A549 (cell line): ENCODE measurements around the gene ACTR3C. TPM values are rescaled to one million over a fixed set of nuclear protein-coding genes. Genes with fewer than 3 reads are reported as not detected.

Experiments
- ATAC-seq, 2 experiments: fragments of 200-7000 bp in 1 of 2; fragments of >200 bp in 1 of 2; cut with Nextera tagmentation in 1 of 2; cut with Tn5 transposase in 1 of 2; 3 replicates each; pipeline versions ENCODE4 v1.8.0 to v1.9.1; 2018 to 2020; ENCODE audit warnings: mild to moderate bottlenecking in 1 of 2, moderate library complexity in 1 of 2
- CTCF ChIA-PET: fragments of 300-600 bp; sonication (Branson Sonifier 250); formaldehyde crosslinking; extraction: SDS; loops from one replicate; lab custom pipeline; 2021; ENCODE audit warnings: antibody characterized with exemption, inconsistent platforms; lab: Yijun Ruan, JAX
- POLR2A ChIA-PET: fragments of 350-600 bp; formaldehyde crosslinking; extraction: SDS; loops from one replicate; lab custom pipeline; 2021; ENCODE audit warnings: antibody characterized with exemption, inconsistent platforms; lab: Yijun Ruan, JAX
- DNase-seq, 2 experiments: peaks; one replicate each; pipeline versions ENCODE4 v3.0.0 to v3.0.0-alpha.2; 2011 to 2016; ENCODE audit warnings: low read depth in 1 of 2, low spot score in 1 of 2
- FAIRE-seq: peaks from 2 replicates; lab custom pipeline; 2011; peaks lifted over from hg19 to GRCh38; lab: Jason Lieb, UNC
- H3K27ac ChIP-seq, 2 experiments: fragments of >200 bp; sonication (Bioruptor Twin); formaldehyde crosslinking; 3 replicates each; pipeline ENCODE4 v1.5.1; 2016 to 2017
- H3K4me1 ChIP-seq: fragments of >200 bp; sonication (Bioruptor Twin); formaldehyde crosslinking; 3 replicates; pipeline ENCODE4 v1.6.1; 2016
- H3K4me2 ChIP-seq: fragments of >200 bp; sonication (Bioruptor Twin); formaldehyde crosslinking; 3 replicates; pipeline ENCODE4 v1.6.1; 2016
- H3K4me3 ChIP-seq: fragments of >200 bp; sonication (Bioruptor Twin); formaldehyde crosslinking; 3 replicates; pipeline ENCODE4 v1.5.1; 2016
- H3K9me3 ChIP-seq: fragments of >200 bp; sonication (Bioruptor Twin); formaldehyde crosslinking; 3 replicates; pipeline ENCODE4 v1.6.1; 2016
- CBX8 ChIP-seq: fragments of 200-600 bp; sonication (generic); IDR thresholded peaks from 2 replicates; pipeline ENCODE4 v1.6.1; 2016
- CHD2 ChIP-seq: fragments of 150-350 bp; IDR thresholded peaks from 2 replicates; pipeline ENCODE4 v1.6.1; 2014; ENCODE audit warnings: low read length; ENCODE audit not compliant: partially characterized antibody
- EP300 ChIP-seq, 2 experiments: fragments of >200 bp; sonication (Bioruptor Twin); formaldehyde crosslinking; IDR thresholded peaks; 2 replicates in 1 of 2; 3 replicates in 1 of 2; pipeline ENCODE4 v1.6.1; 2016 to 2017
- ESRRA ChIP-seq: fragments of 150-350 bp; IDR thresholded peaks from 2 replicates; pipeline ENCODE4 v1.6.1; 2014; ENCODE audit warnings: mild to moderate bottlenecking, low read length, borderline replicate concordance
- HDAC2 ChIP-seq: fragments of 200-600 bp; sonication (generic); IDR thresholded peaks from 2 replicates; pipeline ENCODE4 v1.6.1; 2016
- HOXA7 ChIP-seq: fragments of 250-450 bp; sonication (Bioruptor Pico); IDR thresholded peaks from 2 replicates; pipeline ENCODE4 v1.5.0; 2020; ENCODE audit warnings: mild to moderate bottlenecking, moderate library complexity
- HOXB5 ChIP-seq: fragments of 250-450 bp; sonication (Bioruptor Pico); IDR thresholded peaks from 2 replicates; pipeline ENCODE4 v1.5.0; 2020; ENCODE audit warnings: mild to moderate bottlenecking, moderate library complexity
- KDM1A ChIP-seq: fragments of 200-600 bp; sonication (generic); IDR thresholded peaks from 2 replicates; pipeline ENCODE4 v1.6.1; 2016; ENCODE audit warnings: low read depth, mild to moderate bottlenecking
- MAFK ChIP-seq: fragments of 450-650 bp; IDR thresholded peaks from 2 replicates; pipeline ENCODE4 v1.6.1; 2014; ENCODE audit not compliant: partially characterized antibody
- NFE2L2 ChIP-seq: fragments of 150-350 bp; conservative IDR thresholded peaks from 2 replicates; pipeline ENCODE4 v1.6.1; 2014; ENCODE audit warnings: low read length
- NPAS2 ChIP-seq: fragments of 250-450 bp; sonication (Bioruptor Pico); IDR thresholded peaks from 2 replicates; pipeline ENCODE4 v1.8.0; 2022; ENCODE audit warnings: mild to moderate bottlenecking, moderate library complexity, borderline replicate concordance
- POLR2A ChIP-seq: IDR thresholded peaks from 2 replicates; pipeline ENCODE4 v1.6.1; 2012; ENCODE audit warnings: mild to moderate bottlenecking, low read length
- RARB ChIP-seq: fragments of 250-450 bp; sonication (Bioruptor Pico); IDR thresholded peaks from 2 replicates; pipeline ENCODE4 v1.8.0; 2021; ENCODE audit warnings: mild to moderate bottlenecking, moderate library complexity
- RCOR1 ChIP-seq: fragments of 150-350 bp; IDR thresholded peaks from 2 replicates; pipeline ENCODE4 v1.6.1; 2014; ENCODE audit warnings: antibody characterized with exemption, low read length, low read depth
- RFX5 ChIP-seq: fragments of 450-650 bp; IDR thresholded peaks from 2 replicates; pipeline ENCODE4 v1.7.1; 2014; ENCODE audit warnings: antibody characterized with exemption, mild to moderate bottlenecking, moderate library complexity
- RNF2 ChIP-seq: fragments of 200-600 bp; sonication (generic); IDR thresholded peaks from 2 replicates; pipeline ENCODE4 v1.6.1; 2016; ENCODE audit warnings: low read depth, mild to moderate bottlenecking, antibody characterized with exemption, moderate library complexity, borderline replicate concordance
- SREBF2 ChIP-seq: fragments of 450-650 bp; IDR thresholded peaks from 2 replicates; pipeline ENCODE4 v1.6.1; 2014; ENCODE audit warnings: mild to moderate bottlenecking, moderate library complexity
- TFCP2L1 ChIP-seq: fragments of 250-450 bp; sonication (Bioruptor Pico); IDR thresholded peaks from 2 replicates; pipeline ENCODE4 v1.5.0; 2021; ENCODE audit warnings: mild to moderate bottlenecking
- ZNF302 ChIP-seq: fragments of 250-450 bp; sonication (Bioruptor Pico); IDR thresholded peaks from 2 replicates; pipeline ENCODE4 v1.9.0; 2021; ENCODE audit warnings: inconsistent platforms, mild to moderate bottlenecking, moderate library complexity
- WGBS: methylation state at CpG from one replicate; pipeline ENCODE4 v1.1.6; 2017; ENCODE audit errors: missing lambda C conversion rate; 5-methylcytosine and 5-hydroxymethylcytosine counted together
- polyA plus RNA-seq, 4 experiments: library from polyadenylated mRNA; depleted of rRNA in 3 of 4; stranded (reverse); fragments of >200 nt; fragmentation: RNase III in 1 of 4; extraction: RNeasy Plus Mini Kit Qiagen cat#74134 plus additional on column Dnase treatment in 1 of 4; gene quantifications; 2 replicates in 3 of 4; 3 replicates in 1 of 4; pipeline ENCODE4 v1.2.3, GENCODE V29; 2011 to 2017
- TF ChIP-seq, protein P1 (sequence below): IDR thresholded peaks from 2 replicates; pipeline ENCODE4 v1.6.1; 2012
- TF ChIP-seq, protein P2 (sequence below): IDR thresholded peaks from 2 replicates; pipeline ENCODE4 v1.6.1; 2012; ENCODE audit warnings: low read depth, borderline replicate concordance
- TF ChIP-seq, protein P3 (sequence below): fragments of 250-450 bp; sonication (Bioruptor Pico); IDR thresholded peaks from 2 replicates; pipeline ENCODE4 v1.5.0; 2021; ENCODE audit warnings: mild to moderate bottlenecking, moderate library complexity, borderline replicate concordance
- TF ChIP-seq, protein P4 (sequence below): fragments of >200 bp; sonication (Bioruptor Twin); formaldehyde crosslinking; IDR thresholded peaks from 3 replicates; pipeline ENCODE4 v1.5.1; 2016
- TF ChIP-seq, protein P5 (sequence below): IDR thresholded peaks from 2 replicates; pipeline ENCODE4 v1.6.1; 2012
- TF ChIP-seq, protein P6 (sequence below): fragments of >200 bp; sonication (Bioruptor Twin); formaldehyde crosslinking; IDR thresholded peaks from 3 replicates; pipeline ENCODE4 v1.6.1; 2016

The ACTR3C gene
- polyA plus RNA-seq, 2 of the 4 experiments (the other 2 are of a cell fraction) = 0.43 TPM

DNA sequence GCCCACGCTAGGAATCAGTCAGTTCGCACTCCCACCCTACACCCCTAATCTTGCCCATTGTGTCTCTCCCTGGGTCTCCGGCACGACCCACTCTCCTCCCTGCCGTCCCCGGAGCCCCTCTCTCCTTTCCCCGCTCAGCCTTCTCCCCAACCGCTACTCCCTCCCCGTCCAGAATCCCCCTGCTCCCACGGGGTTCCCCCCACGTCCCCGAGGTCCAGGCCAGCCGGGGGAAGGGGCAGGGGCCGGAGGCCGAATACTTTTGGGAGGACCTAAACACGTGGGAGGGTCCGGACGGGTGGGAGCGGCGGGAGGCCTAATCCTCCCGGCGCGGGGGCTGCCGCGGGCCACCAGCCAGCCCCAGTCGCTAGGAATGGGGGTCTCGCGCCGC lies 17.5 kb upstream of the ACTR3C start:
- WGBS = 76% methylated on average over 6 of the region's 29 CpGs
- DNase-seq (no peak), ATAC-seq (no peak), FAIRE-seq (no peak)
- peaks cover 16% of the 10 kb centered on the region; the same call in 1 of the 3 replicates for H3K9me3 ChIP-seq
- H3K4me2 ChIP-seq = no peak overlapping the region
- no peak overlapping the region for H3K4me3 ChIP-seq
- ChIA-PET POLR2A (no interaction called here), CTCF (interaction anchor here (0.9 kb wide), 1 partner anchor 15 kb away, joined by 3 read pairs; no protein-coding TSS in a partner anchor)
- H3K27ac ChIP-seq = no peak overlapping the region
- H3K4me1 ChIP-seq = no peaks in the 10 kb centered on the region
- TF ChIP-seq TFCP2L1 (CRISPR knock-in tag) = no peak
- TF ChIP-seq HOXB5 (CRISPR knock-in tag) = no peak
- TF ChIP-seq, protein P1, sequence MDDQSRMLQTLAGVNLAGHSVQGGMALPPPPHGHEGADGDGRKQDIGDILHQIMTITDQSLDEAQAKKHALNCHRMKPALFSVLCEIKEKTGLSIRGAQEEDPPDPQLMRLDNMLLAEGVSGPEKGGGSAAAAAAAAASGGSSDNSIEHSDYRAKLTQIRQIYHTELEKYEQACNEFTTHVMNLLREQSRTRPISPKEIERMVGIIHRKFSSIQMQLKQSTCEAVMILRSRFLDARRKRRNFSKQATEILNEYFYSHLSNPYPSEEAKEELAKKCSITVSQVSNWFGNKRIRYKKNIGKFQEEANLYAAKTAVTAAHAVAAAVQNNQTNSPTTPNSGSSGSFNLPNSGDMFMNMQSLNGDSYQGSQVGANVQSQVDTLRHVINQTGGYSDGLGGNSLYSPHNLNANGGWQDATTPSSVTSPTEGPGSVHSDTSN = no peak
- no peak for TF ChIP-seq RCOR1
- TF ChIP-seq CHD2 = no peak
- TF ChIP-seq ESRRA = no peak
- no peak for TF ChIP-seq NPAS2 (CRISPR knock-in tag)
- no peak for TF ChIP-seq RFX5
- TF ChIP-seq NFE2L2 = no peak
- TF ChIP-seq, protein P2, sequence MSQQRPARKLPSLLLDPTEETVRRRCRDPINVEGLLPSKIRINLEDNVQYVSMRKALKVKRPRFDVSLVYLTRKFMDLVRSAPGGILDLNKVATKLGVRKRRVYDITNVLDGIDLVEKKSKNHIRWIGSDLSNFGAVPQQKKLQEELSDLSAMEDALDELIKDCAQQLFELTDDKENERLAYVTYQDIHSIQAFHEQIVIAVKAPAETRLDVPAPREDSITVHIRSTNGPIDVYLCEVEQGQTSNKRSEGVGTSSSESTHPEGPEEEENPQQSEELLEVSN = no peak
- TF ChIP-seq CBX8 = no peak
- TF ChIP-seq, protein P3, sequence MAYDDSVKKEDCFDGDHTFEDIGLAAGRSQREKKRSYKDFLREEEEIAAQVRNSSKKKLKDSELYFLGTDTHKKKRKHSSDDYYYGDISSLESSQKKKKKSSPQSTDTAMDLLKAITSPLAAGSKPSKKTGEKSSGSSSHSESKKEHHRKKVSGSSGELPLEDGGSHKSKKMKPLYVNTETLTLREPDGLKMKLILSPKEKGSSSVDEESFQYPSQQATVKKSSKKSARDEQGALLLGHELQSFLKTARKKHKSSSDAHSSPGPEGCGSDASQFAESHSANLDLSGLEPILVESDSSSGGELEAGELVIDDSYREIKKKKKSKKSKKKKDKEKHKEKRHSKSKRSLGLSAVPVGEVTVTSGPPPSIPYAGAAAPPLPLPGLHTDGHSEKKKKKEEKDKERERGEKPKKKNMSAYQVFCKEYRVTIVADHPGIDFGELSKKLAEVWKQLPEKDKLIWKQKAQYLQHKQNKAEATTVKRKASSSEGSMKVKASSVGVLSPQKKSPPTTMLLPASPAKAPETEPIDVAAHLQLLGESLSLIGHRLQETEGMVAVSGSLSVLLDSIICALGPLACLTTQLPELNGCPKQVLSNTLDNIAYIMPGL (CRISPR knock-in tag) = no peak
- TF ChIP-seq MAFK = no peak

DNA sequence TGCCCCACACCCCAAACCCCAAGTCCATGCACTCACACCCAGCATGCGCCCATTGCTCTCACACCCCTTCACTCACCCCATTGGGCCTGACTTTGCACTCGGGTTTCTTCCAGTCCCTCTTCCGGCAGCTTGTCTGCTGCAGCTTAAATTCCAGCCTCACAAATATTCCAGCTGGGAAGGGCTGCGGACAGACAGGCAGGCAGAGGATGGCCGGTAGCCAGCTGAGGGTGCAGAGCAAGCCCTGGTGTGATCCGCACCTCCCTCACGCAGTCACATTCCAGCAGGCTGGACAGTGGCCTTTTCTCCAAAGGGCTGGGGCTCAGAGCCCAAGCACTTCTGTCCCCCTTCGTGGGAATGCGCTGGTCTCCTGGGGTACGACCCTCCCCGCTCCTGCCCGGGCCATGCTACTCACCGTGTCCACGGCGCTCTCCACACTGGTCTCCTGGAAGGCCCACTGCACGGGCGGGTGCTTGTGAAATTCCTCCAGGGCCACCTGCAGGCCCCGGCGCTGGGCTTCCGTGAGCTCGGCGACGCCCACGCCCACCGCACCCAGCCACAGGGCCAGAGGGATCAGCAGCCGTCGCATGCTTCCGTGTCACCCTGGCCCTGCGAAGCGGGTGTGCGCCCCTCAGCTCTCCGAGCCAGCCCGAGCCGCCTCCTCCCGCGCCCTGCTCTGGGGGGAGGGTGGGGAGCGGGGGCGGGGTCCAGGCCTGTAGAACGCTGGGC lies 16.8 kb upstream of the ACTR3C start:
- TF ChIP-seq EP300 (IDR thresholded peaks at IDR 0.05) (no peak), RFX5 (no peak), HOXB5 (CRISPR knock-in tag) (no peak), ESRRA (no peak), HOXA7 (CRISPR knock-in tag) (no peak), RNF2 (no peak), CBX8 (no peak), NFE2L2 (no peak), KDM1A (no peak), SREBF2 (no peak), RARB (CRISPR knock-in tag) (no peak), POLR2A (no peak), HDAC2 (no peak), ZNF302 (CRISPR knock-in tag) (no peak)
- TF ChIP-seq, protein P2 = no peak
- TF ChIP-seq, protein P4, sequence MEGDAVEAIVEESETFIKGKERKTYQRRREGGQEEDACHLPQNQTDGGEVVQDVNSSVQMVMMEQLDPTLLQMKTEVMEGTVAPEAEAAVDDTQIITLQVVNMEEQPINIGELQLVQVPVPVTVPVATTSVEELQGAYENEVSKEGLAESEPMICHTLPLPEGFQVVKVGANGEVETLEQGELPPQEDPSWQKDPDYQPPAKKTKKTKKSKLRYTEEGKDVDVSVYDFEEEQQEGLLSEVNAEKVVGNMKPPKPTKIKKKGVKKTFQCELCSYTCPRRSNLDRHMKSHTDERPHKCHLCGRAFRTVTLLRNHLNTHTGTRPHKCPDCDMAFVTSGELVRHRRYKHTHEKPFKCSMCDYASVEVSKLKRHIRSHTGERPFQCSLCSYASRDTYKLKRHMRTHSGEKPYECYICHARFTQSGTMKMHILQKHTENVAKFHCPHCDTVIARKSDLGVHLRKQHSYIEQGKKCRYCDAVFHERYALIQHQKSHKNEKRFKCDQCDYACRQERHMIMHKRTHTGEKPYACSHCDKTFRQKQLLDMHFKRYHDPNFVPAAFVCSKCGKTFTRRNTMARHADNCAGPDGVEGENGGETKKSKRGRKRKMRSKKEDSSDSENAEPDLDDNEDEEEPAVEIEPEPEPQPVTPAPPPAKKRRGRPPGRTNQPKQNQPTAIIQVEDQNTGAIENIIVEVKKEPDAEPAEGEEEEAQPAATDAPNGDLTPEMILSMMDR = no peak
- TF ChIP-seq, protein P5, sequence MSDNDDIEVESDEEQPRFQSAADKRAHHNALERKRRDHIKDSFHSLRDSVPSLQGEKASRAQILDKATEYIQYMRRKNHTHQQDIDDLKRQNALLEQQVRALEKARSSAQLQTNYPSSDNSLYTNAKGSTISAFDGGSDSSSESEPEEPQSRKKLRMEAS = no peak
- TF ChIP-seq, protein P6, sequence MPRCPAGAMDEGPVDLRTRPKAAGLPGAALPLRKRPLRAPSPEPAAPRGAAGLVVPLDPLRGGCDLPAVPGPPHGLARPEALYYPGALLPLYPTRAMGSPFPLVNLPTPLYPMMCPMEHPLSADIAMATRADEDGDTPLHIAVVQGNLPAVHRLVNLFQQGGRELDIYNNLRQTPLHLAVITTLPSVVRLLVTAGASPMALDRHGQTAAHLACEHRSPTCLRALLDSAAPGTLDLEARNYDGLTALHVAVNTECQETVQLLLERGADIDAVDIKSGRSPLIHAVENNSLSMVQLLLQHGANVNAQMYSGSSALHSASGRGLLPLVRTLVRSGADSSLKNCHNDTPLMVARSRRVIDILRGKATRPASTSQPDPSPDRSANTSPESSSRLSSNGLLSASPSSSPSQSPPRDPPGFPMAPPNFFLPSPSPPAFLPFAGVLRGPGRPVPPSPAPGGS = no peak
- 77% methylated on average over 21 of the region's 39 CpGs for WGBS
- POLR2A ChIA-PET = no interaction called here
- Histone ChIP-seq H3K4me2 (no peak overlapping the region), H3K27ac (no peak overlapping the region), H3K4me1 (no peaks in the 10 kb centered on the region), H3K9me3 (peaks cover 16% of the 10 kb centered on the region; the same call in 1 of the 3 replicates), H3K4me3 (no peak overlapping the region)
- ATAC-seq (no peak), FAIRE-seq (no peak), DNase-seq (no peak)
- CTCF ChIA-PET = interaction anchor here (0.9 kb wide), 1 partner anchor 16 kb away, joined by 3 read pairs; no protein-coding TSS in a partner anchor
